ENCODE data around the gene RNU7-1. TPM values are rescaled to one million over a fixed set of nuclear protein-coding genes. Genes with fewer than 3 reads are reported as not detected.
"Not testable (repeated sequence)": the region's sequence is repeated elsewhere in the genome, so short reads cannot be mapped to it uniquely, and the experiment has no call there.

Gene RNU7-1
- 1 to 10 TPM in 2 of 3 donors, not detected in 1; 5.0 to 6.0 TPM for polyA plus RNA-seq (ENCODE audit: insufficient read length in 3 of 3)

DNA sequence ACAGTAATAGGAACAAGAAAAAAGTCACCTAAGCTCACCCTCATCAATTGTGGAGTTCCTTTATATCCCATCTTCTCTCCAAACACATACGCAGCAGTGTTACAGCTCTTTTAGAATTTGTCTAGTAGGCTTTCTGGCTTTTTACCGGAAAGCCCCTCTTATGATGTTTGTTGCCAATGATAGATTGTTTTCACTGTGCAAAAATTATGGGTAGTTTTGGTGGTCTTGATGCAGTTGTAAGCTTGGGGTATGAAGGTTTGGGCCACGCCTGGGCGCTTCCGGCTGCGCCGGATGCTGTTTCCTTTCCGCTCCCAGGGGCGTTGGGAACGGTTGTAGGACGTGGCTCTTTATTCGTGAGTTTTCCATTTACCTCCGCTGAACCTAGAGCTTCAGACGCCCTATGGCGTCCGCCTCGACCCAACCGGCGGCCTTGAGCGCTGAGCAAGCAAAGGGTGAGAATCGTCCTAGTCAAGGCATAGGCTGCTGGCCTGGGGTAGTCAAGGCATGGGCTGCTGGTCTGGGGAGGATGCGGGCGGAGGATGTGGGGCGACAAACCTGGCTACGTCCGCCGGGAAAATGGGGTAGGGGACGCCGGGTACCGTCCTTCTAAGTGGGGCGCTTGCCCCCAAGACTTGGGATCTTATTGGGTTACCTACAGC is at the start of gene RNU7-1, which contains the start of gene C12orf57:
Gene RNU7-1, plus strand, starts transcription at position 95 of the 659 bp plus-strand sequence.
Gene C12orf57, plus strand, starts transcription at position 301 of the 659 bp plus-strand sequence. Its CDS starts 100 bp downstream, at position 401.
- DNase-seq (ENCODE audit: low read depth in 3 of 3, low spot score in 2 of 3): peak; percentile 80 to 93 (median 84)

GRCh38 chr12:6894321-6894720 is 49.3 kb upstream of the RNU7-1 start:
- no peak for DNase-seq (ENCODE audit: low read depth in 3 of 3, low spot score in 2 of 3)

DNA sequence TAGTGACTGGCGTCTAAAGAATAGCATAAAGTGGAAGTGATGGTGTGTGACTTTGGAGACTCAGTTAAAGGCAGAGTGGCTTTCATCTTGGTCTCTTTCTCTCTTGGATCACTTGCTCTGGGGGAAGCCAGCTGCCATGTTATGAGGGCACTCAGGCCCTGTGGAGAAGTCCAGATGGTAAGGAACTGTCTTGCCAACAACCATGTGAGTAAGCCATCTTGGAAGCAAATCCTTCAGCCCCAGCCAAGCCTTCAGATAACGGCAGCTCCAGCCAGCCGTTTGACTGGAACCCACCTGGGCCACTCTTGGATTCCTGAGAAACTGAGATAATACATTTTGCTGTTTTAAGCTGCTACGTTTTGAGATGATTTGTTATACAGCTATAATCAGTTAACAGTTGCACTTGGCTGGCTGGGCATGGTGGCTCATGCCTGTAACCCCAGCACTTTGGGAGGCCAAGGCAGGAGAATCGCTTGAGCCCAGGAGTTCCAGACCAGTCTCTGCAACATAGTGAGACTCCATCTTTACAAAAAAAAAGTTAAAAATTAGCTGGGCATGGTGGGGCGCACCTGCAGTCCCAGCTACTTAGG is 46.7 kb upstream of the RNU7-1 start:
- DNase-seq (ENCODE audit: low read depth in 3 of 3, low spot score in 2 of 3): no peak

DNA sequence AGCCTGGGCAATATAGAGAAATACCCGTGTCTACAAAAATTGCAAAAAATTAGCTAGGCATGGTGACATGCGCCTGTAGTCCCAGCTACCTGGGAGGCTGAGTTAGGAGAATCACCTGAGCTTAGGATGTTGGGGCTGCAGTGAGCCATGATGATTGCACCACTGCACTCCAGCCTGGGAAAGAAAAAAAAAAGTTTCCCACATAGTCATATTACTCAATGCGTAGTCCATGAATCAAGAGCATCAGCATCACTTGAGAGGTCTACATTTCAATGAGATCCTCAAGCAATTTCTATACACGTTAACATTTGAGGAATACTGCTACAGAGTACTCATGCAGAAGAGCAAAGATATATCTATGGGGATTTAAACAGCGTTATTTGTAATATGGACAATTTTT is 44.2 kb upstream of the RNU7-1 start:
- DNase-seq (ENCODE audit: low read depth in 3 of 3, low spot score in 2 of 3): no peak

- DNase-seq (ENCODE audit: low read depth in 3 of 3, low spot score in 2 of 3): no peak
Measured at GRCh38 chr12:6899837-6900519, 43.6 kb upstream of the RNU7-1 start.

- no peak for DNase-seq (ENCODE audit: low read depth in 3 of 3, low spot score in 2 of 3)
Measured at GRCh38 chr12:6902448-6902847, 41.2 kb upstream of the RNU7-1 start.

DNA sequence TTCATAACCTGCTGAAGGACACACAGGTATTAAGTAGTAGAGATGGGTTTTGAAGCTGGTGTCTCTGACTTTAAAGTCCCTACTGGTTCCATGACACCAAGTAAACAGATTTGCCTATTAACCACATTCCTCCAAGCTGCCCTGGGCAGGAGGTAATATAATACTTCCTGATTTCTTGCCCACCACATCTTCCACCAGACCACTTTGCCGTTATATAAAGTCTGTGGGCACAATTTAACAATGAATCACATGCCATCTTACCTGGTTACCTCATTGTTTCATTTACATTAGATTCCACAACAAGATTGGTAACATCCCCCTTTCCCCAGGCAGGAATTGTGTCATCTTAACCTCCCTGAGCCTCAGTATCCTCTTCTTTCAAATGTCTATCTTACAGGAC is 39.9 kb upstream of the RNU7-1 start:
- DNase-seq (ENCODE audit: low read depth in 3 of 3, low spot score in 2 of 3): no peak

GRCh38 chr12:6904280-6905276 is 39.0 kb upstream of the RNU7-1 start, which contains the start of gene LRRC23:
LRRC23 (plus strand) TSS chr12:6904822; CDS start chr12:6905634, 812 bp downstream.
- DNase-seq (ENCODE audit: low read depth in 3 of 3, low spot score in 2 of 3): peak; percentile 94 to 97 (median 97)

GRCh38 chr12:6905414-6906040 is 38.1 kb upstream of the RNU7-1 start:
- DNase-seq (ENCODE audit: low read depth in 3 of 3, low spot score in 2 of 3): no peak

DNA sequence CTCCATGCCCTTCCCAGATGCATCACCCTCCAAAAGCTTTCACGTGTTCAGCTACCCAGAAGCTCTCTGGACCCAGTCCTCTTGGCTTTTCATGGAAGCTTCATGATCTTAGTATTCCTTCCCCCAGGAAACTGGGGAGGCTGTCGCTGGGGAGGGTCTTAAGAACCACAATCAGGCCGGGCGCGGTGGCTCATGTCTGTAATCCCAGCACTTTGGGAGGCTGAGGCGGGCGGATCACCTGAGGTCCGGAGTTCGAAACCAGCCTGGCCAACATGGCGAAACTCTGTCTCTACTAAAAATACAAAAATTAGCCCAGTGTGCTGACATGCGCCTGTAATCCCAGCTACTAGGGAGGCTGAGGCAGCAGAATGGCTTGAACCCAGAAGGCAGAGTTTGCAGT is 35.5 kb upstream of the RNU7-1 start:
- DNase-seq (ENCODE audit: low read depth in 3 of 3, low spot score in 2 of 3): not testable (repeated sequence)

DNA sequence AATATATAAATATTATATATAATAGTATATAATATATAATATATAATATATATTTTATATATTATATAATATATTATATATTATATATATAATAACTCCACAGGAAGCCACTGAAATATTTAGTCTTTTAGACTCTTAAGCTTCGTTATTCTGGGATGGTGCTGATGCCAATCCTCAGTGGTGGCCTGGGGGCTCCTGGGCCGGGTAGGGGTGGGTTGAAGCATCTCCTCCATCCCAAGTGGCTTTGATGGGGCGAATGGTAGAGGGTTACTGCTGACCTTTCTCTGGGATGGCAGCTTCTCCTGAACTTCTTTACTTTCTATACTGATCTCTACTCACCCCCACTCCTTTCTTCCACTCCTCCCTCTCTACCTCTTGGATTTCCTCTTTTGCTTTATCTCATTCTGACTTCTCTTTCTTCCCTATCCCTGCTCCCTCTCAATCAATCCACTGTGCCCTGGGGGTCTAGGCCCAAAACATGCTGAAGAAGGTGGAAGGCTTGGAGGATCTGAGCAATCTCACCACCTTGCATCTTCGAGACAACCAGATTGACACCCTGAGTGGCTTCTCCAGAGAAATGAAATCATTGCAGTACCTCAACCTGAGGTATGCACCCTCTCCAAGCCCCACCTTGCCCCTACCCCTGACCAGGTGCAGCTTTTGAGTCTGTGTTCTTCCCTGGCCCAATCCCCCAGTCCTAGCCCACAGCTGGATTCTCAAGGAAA is 34.0 kb upstream of the RNU7-1 start:
- no peak for DNase-seq (ENCODE audit: low read depth in 3 of 3, low spot score in 2 of 3)

- DNase-seq (ENCODE audit: low read depth in 3 of 3, low spot score in 2 of 3): no peak
Measured at GRCh38 chr12:6912164-6912935, 31.3 kb upstream of the RNU7-1 start.

DNA sequence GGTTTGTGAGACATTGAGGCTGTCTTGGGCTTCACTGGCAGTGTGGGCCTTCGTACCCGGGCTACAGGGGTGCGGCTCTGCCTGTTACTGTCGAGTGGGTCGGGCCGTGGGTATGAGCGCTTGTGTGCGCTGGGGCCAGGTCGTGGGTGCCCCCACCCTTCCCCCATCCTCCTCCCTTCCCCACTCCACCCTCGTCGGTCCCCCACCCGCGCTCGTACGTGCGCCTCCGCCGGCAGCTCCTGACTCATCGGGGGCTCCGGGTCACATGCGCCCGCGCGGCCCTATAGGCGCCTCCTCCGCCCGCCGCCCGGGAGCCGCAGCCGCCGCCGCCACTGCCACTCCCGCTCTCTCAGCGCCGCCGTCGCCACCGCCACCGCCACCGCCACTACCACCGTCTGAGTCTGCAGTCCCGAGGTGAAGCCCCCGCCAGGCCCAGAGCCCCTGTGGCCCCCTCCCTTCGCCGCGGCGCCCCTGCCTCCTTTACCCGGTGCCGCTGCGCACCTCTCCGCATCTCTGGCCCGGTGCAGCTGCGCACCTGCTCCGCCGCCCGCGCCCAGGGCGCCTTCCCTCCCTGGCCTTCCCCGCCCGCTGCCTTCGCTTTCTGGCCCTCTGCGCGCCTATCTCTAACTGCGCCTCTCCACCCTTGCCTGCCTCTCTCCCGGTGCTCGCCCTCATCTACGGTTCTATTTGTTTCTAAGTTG is 29.2 kb upstream of the RNU7-1 start, which contains the start of gene ENO2:
Gene ENO2, plus strand, starts transcription at position 335 of the 701 bp plus-strand sequence. CDS start 1,253 bp downstream, outside the sequence.
- DNase-seq (ENCODE audit: low read depth in 3 of 3, low spot score in 2 of 3): no peak

GRCh38 chr12:6914947-6915788 is 28.4 kb upstream of the RNU7-1 start:
- no peak for DNase-seq (ENCODE audit: low read depth in 3 of 3, low spot score in 2 of 3)

- no peak for DNase-seq (ENCODE audit: low read depth in 3 of 3, low spot score in 2 of 3)
Measured at GRCh38 chr12:6915789-6916285, 27.8 kb upstream of the RNU7-1 start.

DNA sequence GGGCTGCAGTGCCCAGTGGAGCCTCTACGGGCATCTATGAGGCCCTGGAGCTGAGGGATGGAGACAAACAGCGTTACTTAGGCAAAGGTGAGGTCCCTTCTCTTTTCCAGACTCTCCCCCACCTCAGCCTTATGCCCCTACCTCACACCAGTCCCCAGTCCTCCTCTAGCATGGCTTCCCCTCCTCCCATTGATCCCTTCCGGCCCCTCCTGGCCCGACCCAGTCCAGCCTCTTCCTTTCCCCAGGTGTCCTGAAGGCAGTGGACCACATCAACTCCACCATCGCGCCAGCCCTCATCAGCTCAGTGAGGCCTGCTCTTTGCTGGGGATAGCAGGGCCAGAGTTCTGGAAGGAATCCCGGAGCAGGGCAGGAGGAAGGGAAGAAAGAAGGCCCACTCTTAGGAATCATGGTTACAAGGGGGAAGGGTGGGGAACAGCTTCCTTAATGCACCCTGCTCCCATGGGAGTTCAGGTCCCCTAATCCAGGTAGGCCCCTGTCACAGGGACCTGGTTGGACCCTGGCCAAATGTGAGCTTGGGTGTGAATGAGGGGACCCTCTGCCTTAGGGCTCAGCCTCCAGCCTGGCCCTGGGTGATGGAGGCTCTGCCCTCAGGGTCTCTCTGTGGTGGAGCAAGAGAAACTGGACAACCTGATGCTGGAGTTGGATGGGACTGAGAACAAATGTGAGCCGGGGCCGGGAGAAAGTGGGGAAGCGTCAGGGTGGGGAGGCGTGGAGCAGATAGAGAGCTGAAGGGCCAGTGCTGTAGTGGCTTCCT is 27.0 kb upstream of the RNU7-1 start:
- no peak for DNase-seq (ENCODE audit: low read depth in 3 of 3, low spot score in 2 of 3)

Data from right renal cortex interstitium (tissue), 3 donors.